ENCODE measurements around the gene COX4I2.

Gene COX4I2

DNA sequence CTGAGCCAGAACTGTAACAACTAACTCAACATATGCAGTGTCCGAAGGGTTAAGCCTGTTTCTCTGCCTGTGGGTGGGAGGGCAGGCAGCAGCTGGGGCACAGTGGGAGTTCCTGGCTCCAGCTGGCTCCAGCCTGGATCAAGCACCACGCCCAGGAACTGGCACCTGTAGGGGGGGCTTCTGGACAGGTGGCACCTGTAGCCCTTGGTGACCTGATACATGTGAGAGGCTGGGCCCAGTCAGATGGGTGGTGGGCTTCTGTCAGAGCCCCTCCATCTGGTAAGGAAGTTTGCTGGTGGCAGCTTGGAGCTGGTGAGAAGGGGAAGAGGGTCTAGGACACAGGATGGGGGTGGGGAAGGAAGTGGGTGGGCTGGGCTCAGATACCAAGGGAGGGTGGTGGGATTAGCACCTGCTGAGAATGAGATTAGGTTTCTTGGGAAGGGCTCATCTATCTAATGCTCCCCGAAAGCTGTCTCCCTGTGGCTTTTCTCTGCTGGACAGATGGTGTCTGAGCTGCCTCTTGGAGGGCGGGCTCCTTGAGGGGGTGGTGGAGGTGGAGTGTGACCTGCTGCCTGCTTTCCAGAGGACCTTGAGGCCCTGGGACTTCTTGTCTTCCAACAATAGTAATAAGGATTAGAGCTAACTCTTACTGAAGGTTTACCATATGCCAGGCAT lies 56.4 kb downstream of the COX4I2 start:
- Histone ChIP-seq H3K27ac (ENCODE audit: extremely low read depth, low read depth, low read length) (no peak overlapping the region), H3K36me3 (ENCODE audit: control insufficient read depth in 2 of 2, insufficient read depth in 1 of 2, low read length in 2 of 2) (no peaks in the 10 kb centered on the region; a peak in 1 of 3 replicates), H3K4me3 (ENCODE audit: low read depth, low read length) (no peak overlapping the region), H3K9me3 (ENCODE audit: control insufficient read depth, insufficient read depth, low read depth, low read length) (no peaks in the 10 kb centered on the region), H3K4me1 (ENCODE audit: control insufficient read depth, insufficient read depth, low read length) (peaks cover 17% of the 10 kb centered on the region)
- POLR2A ChIA-PET: interaction anchor here (1.0 kb wide), 1 partner anchor 30 kb away, joined by 3 read pairs; no protein-coding TSS in a partner anchor
- CTCF ChIA-PET: interaction anchor here (1.3 to 3.3 kb wide), 3 partner anchors 29 to 81 kb away, joined by 4 to 23 read pairs (median 6); partner anchors contain the start of gene BCL2L1
- TF ChIP-seq KLF1 (tag by site-specific recombination; IDR thresholded peaks at IDR 0.05) (peak; percentile 90), YY2 (tag by site-specific recombination; IDR thresholded peaks at IDR 0.05) (no peak), ZNF121 (tag by site-specific recombination; IDR thresholded peaks at IDR 0.05) (no peak), ZSCAN23 (tag by site-specific recombination; IDR thresholded peaks at IDR 0.05) (no peak), ZNF473 (tag by site-specific recombination; IDR thresholded peaks at IDR 0.05) (no peak), ZFHX2 (tag by site-specific recombination; conservative IDR thresholded peaks at IDR 0.05) (peak; percentile 90), SCRT2 (tag by site-specific recombination; IDR thresholded peaks at IDR 0.05) (peak; percentile 83), EGR2 (tag by site-specific recombination; IDR thresholded peaks at IDR 0.05; ENCODE audit: low read depth) (peak; percentile 88), ZEB2 (tag by site-specific recombination; IDR thresholded peaks at IDR 0.05) (0 out of 2 replicates have a peak, but pooled peaks have one; percentile 27), ZNF19 (tag by site-specific recombination; IDR thresholded peaks at IDR 0.05; ENCODE audit: low read depth) (no peak), ZNF501 (tag by site-specific recombination; IDR thresholded peaks at IDR 0.05) (no peak), GLIS2 (tag by site-specific recombination; IDR thresholded peaks at IDR 0.05) (0 out of 2 replicates have a peak, but pooled peaks have one; percentile 27), ZNF510 (tag by site-specific recombination; IDR thresholded peaks at IDR 0.05; ENCODE audit: insufficient replicate concordance) (no peak), ZIC2 (tag by site-specific recombination; IDR thresholded peaks at IDR 0.05) (peak; percentile 95), ZBTB8A (tag by site-specific recombination; IDR thresholded peaks at IDR 0.05) (no peak), YY1 (tag by site-specific recombination; IDR thresholded peaks at IDR 0.05) (no peak), PRDM1 (tag by site-specific recombination; IDR thresholded peaks at IDR 0.05) (no peak), ZNF701 (tag by site-specific recombination; IDR thresholded peaks at IDR 0.05) (no peak), ZBTB21 (tag by site-specific recombination; IDR thresholded peaks at IDR 0.05) (no peak), GLIS1 (tag by site-specific recombination; IDR thresholded peaks at IDR 0.05) (peak; percentile 37)
- TF ChIP-seq, protein P1, sequence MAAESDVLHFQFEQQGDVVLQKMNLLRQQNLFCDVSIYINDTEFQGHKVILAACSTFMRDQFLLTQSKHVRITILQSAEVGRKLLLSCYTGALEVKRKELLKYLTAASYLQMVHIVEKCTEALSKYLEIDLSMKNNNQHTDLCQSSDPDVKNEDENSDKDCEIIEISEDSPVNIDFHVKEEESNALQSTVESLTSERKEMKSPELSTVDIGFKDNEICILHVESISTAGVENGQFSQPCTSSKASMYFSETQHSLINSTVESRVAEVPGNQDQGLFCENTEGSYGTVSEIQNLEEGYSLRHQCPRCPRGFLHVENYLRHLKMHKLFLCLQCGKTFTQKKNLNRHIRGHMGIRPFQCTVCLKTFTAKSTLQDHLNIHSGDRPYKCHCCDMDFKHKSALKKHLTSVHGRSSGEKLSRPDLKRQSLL (tag by site-specific recombination; IDR thresholded peaks at IDR 0.05): peak; percentile 57; the same call in 1 of the 2 replicates
- TF ChIP-seq, protein P2, sequence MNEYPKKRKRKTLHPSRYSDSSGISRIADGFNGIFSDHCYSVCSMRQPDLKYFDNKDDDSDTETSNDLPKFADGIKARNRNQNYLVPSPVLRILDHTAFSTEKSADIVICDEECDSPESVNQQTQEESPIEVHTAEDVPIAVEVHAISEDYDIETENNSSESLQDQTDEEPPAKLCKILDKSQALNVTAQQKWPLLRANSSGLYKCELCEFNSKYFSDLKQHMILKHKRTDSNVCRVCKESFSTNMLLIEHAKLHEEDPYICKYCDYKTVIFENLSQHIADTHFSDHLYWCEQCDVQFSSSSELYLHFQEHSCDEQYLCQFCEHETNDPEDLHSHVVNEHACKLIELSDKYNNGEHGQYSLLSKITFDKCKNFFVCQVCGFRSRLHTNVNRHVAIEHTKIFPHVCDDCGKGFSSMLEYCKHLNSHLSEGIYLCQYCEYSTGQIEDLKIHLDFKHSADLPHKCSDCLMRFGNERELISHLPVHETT (tag by site-specific recombination; IDR thresholded peaks at IDR 0.05): no peak
- TF ChIP-seq, protein P3, sequence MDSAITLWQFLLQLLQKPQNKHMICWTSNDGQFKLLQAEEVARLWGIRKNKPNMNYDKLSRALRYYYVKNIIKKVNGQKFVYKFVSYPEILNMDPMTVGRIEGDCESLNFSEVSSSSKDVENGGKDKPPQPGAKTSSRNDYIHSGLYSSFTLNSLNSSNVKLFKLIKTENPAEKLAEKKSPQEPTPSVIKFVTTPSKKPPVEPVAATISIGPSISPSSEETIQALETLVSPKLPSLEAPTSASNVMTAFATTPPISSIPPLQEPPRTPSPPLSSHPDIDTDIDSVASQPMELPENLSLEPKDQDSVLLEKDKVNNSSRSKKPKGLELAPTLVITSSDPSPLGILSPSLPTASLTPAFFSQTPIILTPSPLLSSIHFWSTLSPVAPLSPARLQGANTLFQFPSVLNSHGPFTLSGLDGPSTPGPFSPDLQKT (IDR thresholded peaks at IDR 0.05; ENCODE audit: borderline replicate concordance, low read depth, low read length): no peak
- TF ChIP-seq, protein P4, sequence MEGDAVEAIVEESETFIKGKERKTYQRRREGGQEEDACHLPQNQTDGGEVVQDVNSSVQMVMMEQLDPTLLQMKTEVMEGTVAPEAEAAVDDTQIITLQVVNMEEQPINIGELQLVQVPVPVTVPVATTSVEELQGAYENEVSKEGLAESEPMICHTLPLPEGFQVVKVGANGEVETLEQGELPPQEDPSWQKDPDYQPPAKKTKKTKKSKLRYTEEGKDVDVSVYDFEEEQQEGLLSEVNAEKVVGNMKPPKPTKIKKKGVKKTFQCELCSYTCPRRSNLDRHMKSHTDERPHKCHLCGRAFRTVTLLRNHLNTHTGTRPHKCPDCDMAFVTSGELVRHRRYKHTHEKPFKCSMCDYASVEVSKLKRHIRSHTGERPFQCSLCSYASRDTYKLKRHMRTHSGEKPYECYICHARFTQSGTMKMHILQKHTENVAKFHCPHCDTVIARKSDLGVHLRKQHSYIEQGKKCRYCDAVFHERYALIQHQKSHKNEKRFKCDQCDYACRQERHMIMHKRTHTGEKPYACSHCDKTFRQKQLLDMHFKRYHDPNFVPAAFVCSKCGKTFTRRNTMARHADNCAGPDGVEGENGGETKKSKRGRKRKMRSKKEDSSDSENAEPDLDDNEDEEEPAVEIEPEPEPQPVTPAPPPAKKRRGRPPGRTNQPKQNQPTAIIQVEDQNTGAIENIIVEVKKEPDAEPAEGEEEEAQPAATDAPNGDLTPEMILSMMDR (tag by site-specific recombination; IDR thresholded peaks at IDR 0.05): no peak
- TF ChIP-seq, protein P5, sequence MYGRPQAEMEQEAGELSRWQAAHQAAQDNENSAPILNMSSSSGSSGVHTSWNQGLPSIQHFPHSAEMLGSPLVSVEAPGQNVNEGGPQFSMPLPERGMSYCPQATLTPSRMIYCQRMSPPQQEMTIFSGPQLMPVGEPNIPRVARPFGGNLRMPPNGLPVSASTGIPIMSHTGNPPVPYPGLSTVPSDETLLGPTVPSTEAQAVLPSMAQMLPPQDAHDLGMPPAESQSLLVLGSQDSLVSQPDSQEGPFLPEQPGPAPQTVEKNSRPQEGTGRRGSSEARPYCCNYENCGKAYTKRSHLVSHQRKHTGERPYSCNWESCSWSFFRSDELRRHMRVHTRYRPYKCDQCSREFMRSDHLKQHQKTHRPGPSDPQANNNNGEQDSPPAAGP (tag by site-specific recombination; IDR thresholded peaks at IDR 0.05): peak; percentile 80
- TF ChIP-seq, protein P6, sequence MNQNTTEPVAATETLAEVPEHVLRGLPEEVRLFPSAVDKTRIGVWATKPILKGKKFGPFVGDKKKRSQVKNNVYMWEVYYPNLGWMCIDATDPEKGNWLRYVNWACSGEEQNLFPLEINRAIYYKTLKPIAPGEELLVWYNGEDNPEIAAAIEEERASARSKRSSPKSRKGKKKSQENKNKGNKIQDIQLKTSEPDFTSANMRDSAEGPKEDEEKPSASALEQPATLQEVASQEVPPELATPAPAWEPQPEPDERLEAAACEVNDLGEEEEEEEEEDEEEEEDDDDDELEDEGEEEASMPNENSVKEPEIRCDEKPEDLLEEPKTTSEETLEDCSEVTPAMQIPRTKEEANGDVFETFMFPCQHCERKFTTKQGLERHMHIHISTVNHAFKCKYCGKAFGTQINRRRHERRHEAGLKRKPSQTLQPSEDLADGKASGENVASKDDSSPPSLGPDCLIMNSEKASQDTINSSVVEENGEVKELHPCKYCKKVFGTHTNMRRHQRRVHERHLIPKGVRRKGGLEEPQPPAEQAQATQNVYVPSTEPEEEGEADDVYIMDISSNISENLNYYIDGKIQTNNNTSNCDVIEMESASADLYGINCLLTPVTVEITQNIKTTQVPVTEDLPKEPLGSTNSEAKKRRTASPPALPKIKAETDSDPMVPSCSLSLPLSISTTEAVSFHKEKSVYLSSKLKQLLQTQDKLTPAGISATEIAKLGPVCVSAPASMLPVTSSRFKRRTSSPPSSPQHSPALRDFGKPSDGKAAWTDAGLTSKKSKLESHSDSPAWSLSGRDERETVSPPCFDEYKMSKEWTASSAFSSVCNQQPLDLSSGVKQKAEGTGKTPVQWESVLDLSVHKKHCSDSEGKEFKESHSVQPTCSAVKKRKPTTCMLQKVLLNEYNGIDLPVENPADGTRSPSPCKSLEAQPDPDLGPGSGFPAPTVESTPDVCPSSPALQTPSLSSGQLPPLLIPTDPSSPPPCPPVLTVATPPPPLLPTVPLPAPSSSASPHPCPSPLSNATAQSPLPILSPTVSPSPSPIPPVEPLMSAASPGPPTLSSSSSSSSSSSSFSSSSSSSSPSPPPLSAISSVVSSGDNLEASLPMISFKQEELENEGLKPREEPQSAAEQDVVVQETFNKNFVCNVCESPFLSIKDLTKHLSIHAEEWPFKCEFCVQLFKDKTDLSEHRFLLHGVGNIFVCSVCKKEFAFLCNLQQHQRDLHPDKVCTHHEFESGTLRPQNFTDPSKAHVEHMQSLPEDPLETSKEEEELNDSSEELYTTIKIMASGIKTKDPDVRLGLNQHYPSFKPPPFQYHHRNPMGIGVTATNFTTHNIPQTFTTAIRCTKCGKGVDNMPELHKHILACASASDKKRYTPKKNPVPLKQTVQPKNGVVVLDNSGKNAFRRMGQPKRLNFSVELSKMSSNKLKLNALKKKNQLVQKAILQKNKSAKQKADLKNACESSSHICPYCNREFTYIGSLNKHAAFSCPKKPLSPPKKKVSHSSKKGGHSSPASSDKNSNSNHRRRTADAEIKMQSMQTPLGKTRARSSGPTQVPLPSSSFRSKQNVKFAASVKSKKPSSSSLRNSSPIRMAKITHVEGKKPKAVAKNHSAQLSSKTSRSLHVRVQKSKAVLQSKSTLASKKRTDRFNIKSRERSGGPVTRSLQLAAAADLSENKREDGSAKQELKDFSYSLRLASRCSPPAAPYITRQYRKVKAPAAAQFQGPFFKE (tag by site-specific recombination; IDR thresholded peaks at IDR 0.05; ENCODE audit: borderline replicate concordance): no peak
